Measurements from ENCODE around the gene COL21A1.

GRCh38 chr6:56148488-56149186, 98.7 kb downstream of the COL21A1 start:
- TF ChIP-seq CTCF (IDR thresholded peaks at IDR 0.05; ENCODE audit: borderline replicate concordance, extremely low read depth, low read length, poor library complexity, severe bottlenecking) (no peak), EZH2 (IDR thresholded peaks at IDR 0.05; ENCODE audit: borderline replicate concordance, low read depth, low read length, severe bottlenecking) (no peak)

Measured in DND-41 (cell line).